Natural killer cell (primary cell): ENCODE measurements around the gene TTC21A. TPM values are rescaled to one million over a fixed set of nuclear protein-coding genes. Genes with fewer than 3 reads are reported as not detected.

Source experiments
- ATAC-seq, 3 donors: fragments of 150-1000 bp in 2 of 3; fragments of 200-7000 bp in 1 of 3; cut with Tn5 transposase; 1 replicate in 1 of 3; 2 replicates in 2 of 3; pipeline ENCODE4 v1.10.0; 2021; ENCODE audit warnings: mild to moderate bottlenecking in 2 of 3, moderate library complexity in 2 of 3
- DNase-seq, 2 donors: peaks; one replicate each; pipeline versions ENCODE4 v3.0.0 to v3.0.0-alpha.2; 2013 to 2021; ENCODE audit warnings: mixed read lengths in 1 of 2
- H3K27ac ChIP-seq: one replicate; pipeline ENCODE4 v1.5.1; 2013; ENCODE audit warnings: mild to moderate bottlenecking, low read length
- H3K27me3 ChIP-seq: one replicate; pipeline ENCODE4 v1.6.1; 2013; ENCODE audit warnings: low read length; ENCODE audit not compliant: control insufficient read depth, insufficient read depth
- H3K36me3 ChIP-seq: one replicate; pipeline ENCODE4 v1.6.1; 2013; ENCODE audit warnings: low read length; ENCODE audit not compliant: control insufficient read depth, insufficient read depth
- H3K4me1 ChIP-seq: one replicate; pipeline ENCODE4 v1.6.1; 2013; ENCODE audit warnings: low read length; ENCODE audit not compliant: control insufficient read depth, insufficient read depth
- H3K4me3 ChIP-seq: one replicate; pipeline ENCODE4 v1.5.1; 2013; ENCODE audit warnings: low read length
- H3K9me3 ChIP-seq: one replicate; pipeline ENCODE4 v1.6.1; 2013; ENCODE audit warnings: low read length; ENCODE audit not compliant: control insufficient read depth, insufficient read depth
- H3K27ac Mint-ChIP-seq, 2 donors: one replicate each; pipeline ENCODE4 v1.8.0; 2022; ENCODE audit warnings: mild to moderate bottlenecking in 2 of 2, mixed read lengths in 2 of 2, moderate library complexity in 1 of 2
- H3K27me3 Mint-ChIP-seq, 2 donors: one replicate each; pipeline ENCODE4 v1.8.0; 2022; ENCODE audit warnings: low read depth in 2 of 2, mixed read lengths in 2 of 2
- H3K36me3 Mint-ChIP-seq: one replicate; pipeline ENCODE4 v1.8.0; 2022; ENCODE audit warnings: mixed read lengths
- H3K4me1 Mint-ChIP-seq, 2 donors: one replicate each; pipeline ENCODE4 v1.8.0; 2022; ENCODE audit warnings: mixed read lengths in 2 of 2
- H3K4me3 Mint-ChIP-seq: one replicate; pipeline ENCODE4 v1.8.0; 2022; ENCODE audit warnings: mild to moderate bottlenecking, moderate library complexity, mixed read lengths
- H3K9me3 Mint-ChIP-seq, 2 donors: one replicate each; pipeline ENCODE4 v1.8.0; 2022; ENCODE audit warnings: mixed read lengths in 2 of 2
- WGBS: methylation state at CpG from one replicate; pipeline ENCODE4 v1.1.7; 2013; ENCODE audit warnings: missing lambda C conversion rate; ENCODE audit not compliant: insufficient coverage; 5-methylcytosine and 5-hydroxymethylcytosine counted together
- intact Hi-C: fragments of 100-400 bp; cut with micrococcal nuclease; formaldehyde crosslinking; loops from one replicate; pipeline ENCODE4 v1.14.2; 2022
- total RNA-seq, 4 donors: library from RNA; stranded (reverse); fragments of 120-200 nt in 1 of 4; gene quantifications; one replicate each; pipeline versions ENCODE4 v1.2.3 to v1.2.4, GENCODE V29; 2013 to 2022
- TF ChIP-seq, protein P1 (sequence below): fragments of 200-600 bp; IDR thresholded peaks from one replicate; pipeline ENCODE4 v1.8.0; 2022; ENCODE audit warnings: antibody characterized with exemption

TTC21A gene
- total RNA-seq, 3 donors from 2014 or later (not counting 1 experiment from before 2014, with no cell fraction given): 2.1 to 3.9 (median 2.4) TPM

- Mint-ChIP-seq H3K36me3 (peaks cover under 1% of the 10 kb centered on the region), H3K27ac (no peak overlapping the region), H3K4me3 (no peak overlapping the region), H3K9me3 (no peaks in the 10 kb centered on the region), H3K4me1 (peaks cover under 1 to 22% of the 10 kb centered on the region in 2 donors), H3K27me3 (peaks cover 0 to 2% of the 10 kb centered on the region in 2 donors)
- DNase-seq (no peak), ATAC-seq (no peak)
- peaks cover 5% of the 10 kb centered on the region for H3K4me1 ChIP-seq
- H3K27ac ChIP-seq: no peak overlapping the region
- H3K27me3 ChIP-seq: no peaks in the 10 kb centered on the region
- 92% methylated on average over 2 of the region's 2 CpGs for WGBS
- TF ChIP-seq, protein P1, sequence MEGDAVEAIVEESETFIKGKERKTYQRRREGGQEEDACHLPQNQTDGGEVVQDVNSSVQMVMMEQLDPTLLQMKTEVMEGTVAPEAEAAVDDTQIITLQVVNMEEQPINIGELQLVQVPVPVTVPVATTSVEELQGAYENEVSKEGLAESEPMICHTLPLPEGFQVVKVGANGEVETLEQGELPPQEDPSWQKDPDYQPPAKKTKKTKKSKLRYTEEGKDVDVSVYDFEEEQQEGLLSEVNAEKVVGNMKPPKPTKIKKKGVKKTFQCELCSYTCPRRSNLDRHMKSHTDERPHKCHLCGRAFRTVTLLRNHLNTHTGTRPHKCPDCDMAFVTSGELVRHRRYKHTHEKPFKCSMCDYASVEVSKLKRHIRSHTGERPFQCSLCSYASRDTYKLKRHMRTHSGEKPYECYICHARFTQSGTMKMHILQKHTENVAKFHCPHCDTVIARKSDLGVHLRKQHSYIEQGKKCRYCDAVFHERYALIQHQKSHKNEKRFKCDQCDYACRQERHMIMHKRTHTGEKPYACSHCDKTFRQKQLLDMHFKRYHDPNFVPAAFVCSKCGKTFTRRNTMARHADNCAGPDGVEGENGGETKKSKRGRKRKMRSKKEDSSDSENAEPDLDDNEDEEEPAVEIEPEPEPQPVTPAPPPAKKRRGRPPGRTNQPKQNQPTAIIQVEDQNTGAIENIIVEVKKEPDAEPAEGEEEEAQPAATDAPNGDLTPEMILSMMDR: no peak
- H3K4me3 ChIP-seq: no peak overlapping the region
- intact Hi-C loops: loop anchor here (10.0 kb wide), 1 partner anchor 85 kb away; no protein-coding TSS in a partner anchor
- H3K9me3 ChIP-seq: no peaks in the 10 kb centered on the region
- peaks cover 34% of the 10 kb centered on the region for H3K36me3 ChIP-seq
Observed at GRCh38 chr3:39099738-39100499, 7.6 kb upstream of the TTC21A start.

DNA sequence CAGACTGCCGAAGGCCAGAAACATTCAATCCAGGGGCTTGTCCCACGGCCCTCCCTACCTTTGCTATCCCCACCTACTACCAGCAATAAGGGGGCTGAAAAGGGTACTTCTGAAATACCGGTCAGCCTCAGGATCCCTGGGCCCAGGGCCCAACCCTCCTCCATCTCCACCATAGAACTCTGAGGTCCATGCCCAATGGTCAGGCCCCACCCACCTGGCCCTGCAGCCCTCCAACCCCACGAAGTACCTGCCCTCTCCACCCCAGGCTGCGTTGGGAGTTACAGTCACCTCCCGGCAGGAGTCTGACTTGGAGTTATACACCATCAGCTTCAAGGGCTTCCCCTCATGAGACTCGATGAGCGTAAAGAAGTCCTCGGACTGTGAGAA lies 7.0 kb upstream of the TTC21A start:
- intact Hi-C loops: loop anchor here (10.0 kb wide), 1 partner anchor 84 kb away; no protein-coding TSS in a partner anchor
- no peaks in the 10 kb centered on the region for H3K27me3 ChIP-seq
- no peak overlapping the region for H3K4me3 ChIP-seq
- TF ChIP-seq, protein P1: no peak
- no peaks in the 10 kb centered on the region for H3K9me3 ChIP-seq
- H3K27ac ChIP-seq: no peak overlapping the region
- no peaks in the 10 kb centered on the region for H3K9me3 Mint-ChIP-seq
- ATAC-seq: no peak
- no peak overlapping the region for H3K4me3 Mint-ChIP-seq
- H3K4me1 Mint-ChIP-seq: peaks cover 7 to 27% of the 10 kb centered on the region in 2 donors
- peaks cover 5% of the 10 kb centered on the region for H3K4me1 ChIP-seq
- 94% methylated on average over 9 of the region's 9 CpGs for WGBS
- H3K36me3 ChIP-seq: peaks cover 29% of the 10 kb centered on the region
- DNase-seq: no peak
- peaks cover 0 to 7% of the 10 kb centered on the region in 2 donors for H3K27me3 Mint-ChIP-seq
- no peaks in the 10 kb centered on the region for H3K36me3 Mint-ChIP-seq
- H3K27ac Mint-ChIP-seq: no peak overlapping the region

- peak in 1 of 2 donors; percentile 78 for DNase-seq
- no peaks in the 10 kb centered on the region for H3K27me3 ChIP-seq
- H3K4me1 Mint-ChIP-seq: peaks cover 13 to 32% of the 10 kb centered on the region in 2 donors
- H3K36me3 ChIP-seq: peaks cover 22% of the 10 kb centered on the region
- H3K9me3 Mint-ChIP-seq: no peaks in the 10 kb centered on the region
- no peak overlapping the region for H3K4me3 Mint-ChIP-seq
- intact Hi-C loops: loop anchor here (1.0 to 10.0 kb wide), 2 partner anchors 84 to 187 kb away; no protein-coding TSS in a partner anchor
- TF ChIP-seq, protein P1: peak; percentile 59
- no peak overlapping the region for H3K27ac Mint-ChIP-seq
- H3K9me3 ChIP-seq: no peaks in the 10 kb centered on the region
- 65% methylated on average over 4 of the region's 5 CpGs for WGBS
- H3K4me1 ChIP-seq: peaks cover 5% of the 10 kb centered on the region
- peaks cover 0 to 13% of the 10 kb centered on the region in 2 donors for H3K27me3 Mint-ChIP-seq
- no peak overlapping the region for H3K4me3 ChIP-seq
- ATAC-seq: peak; percentile 63 to 90 (median 67)
- H3K36me3 Mint-ChIP-seq: no peaks in the 10 kb centered on the region
- H3K27ac ChIP-seq: no peak overlapping the region
Observed at GRCh38 chr3:39101022-39101689, 6.3 kb upstream of the TTC21A start.
